Neural cell (in vitro differentiated cells): Measurements from ENCODE around the gene USP3. TPM values are rescaled to one million over a fixed set of nuclear protein-coding genes. Genes with fewer than 3 reads are reported as not detected.

Experiments used
- H2AFZ ChIP-seq: fragments of 200-600, 300-800 bp; sonication (generic), shearing (Covaris generic); 2 replicates; pipeline ENCODE4 v1.6.0; 2014; ENCODE audit warnings: low read depth, mild to moderate bottlenecking, antibody characterized with exemption, low read length, moderate library complexity
- H3F3A ChIP-seq: fragments of 200-600 bp; shearing (Covaris generic); 2 replicates; pipeline ENCODE4 v1.6.1; 2016; ENCODE audit warnings: mild to moderate bottlenecking, moderate library complexity, mixed read lengths, antibody characterized with exemption, low read length; ENCODE audit not compliant: insufficient read depth, poor library complexity, severe bottlenecking
- H3K27ac ChIP-seq: fragments of 200-600, 300-800 bp; sonication (generic), shearing (Covaris generic); 2 replicates; pipeline ENCODE4 v1.5.1; 2014; ENCODE audit warnings: mild to moderate bottlenecking, low read length, moderate library complexity
- H3K27me3 ChIP-seq: fragments of 300-800, 200-600 bp; sonication (generic), shearing (Covaris generic); 2 replicates; pipeline ENCODE4 v1.6.0; 2014; ENCODE audit warnings: mild to moderate bottlenecking, low read depth, low read length, moderate library complexity; ENCODE audit not compliant: insufficient read depth
- H3K36me3 ChIP-seq: fragments of 300-800, 200-600 bp; sonication (generic), shearing (Covaris generic); 2 replicates; pipeline ENCODE4 v1.5.1; 2014; ENCODE audit warnings: mild to moderate bottlenecking, antibody characterized with exemption, low read length, moderate library complexity; ENCODE audit not compliant: insufficient read depth
- H3K4me2 ChIP-seq: fragments of 300-800, 200-600 bp; sonication (generic), shearing (Covaris generic); 2 replicates; pipeline ENCODE4 v1.6.0; 2014; ENCODE audit warnings: mild to moderate bottlenecking, low read length
- H3K4me3 ChIP-seq: fragments of 300-800, 200-600 bp; sonication (generic), shearing (Covaris generic); 2 replicates; pipeline ENCODE4 v1.5.1; 2014; ENCODE audit warnings: mild to moderate bottlenecking, low read length, moderate library complexity
- H3K79me2 ChIP-seq: fragments of 200-600 bp; shearing (Covaris generic); replicated peaks from 2 replicates; pipeline ENCODE4 v1.6.0; 2014; ENCODE audit warnings: mild to moderate bottlenecking, low read length, moderate library complexity; ENCODE audit not compliant: insufficient read depth
- H3K9ac ChIP-seq: fragments of 300-800, 200-600 bp; sonication (generic), shearing (Covaris generic); 2 replicates; pipeline ENCODE4 v1.6.1; 2016; ENCODE audit warnings: mild to moderate bottlenecking, low read length, mixed read lengths
- H3K9me2 ChIP-seq: fragments of 200-600 bp; shearing (Covaris generic); 2 replicates; pipeline ENCODE4 v1.6.1; 2016; ENCODE audit warnings: mild to moderate bottlenecking, low read length, mixed read lengths; ENCODE audit not compliant: insufficient read depth
- H3K9me3 ChIP-seq: fragments of 200-600, 300-800 bp; sonication (generic), shearing (Covaris generic); 2 replicates; pipeline ENCODE4 v1.6.1; 2016; ENCODE audit warnings: mild to moderate bottlenecking, mixed run types, low read length, moderate library complexity, mixed read lengths
- H4K20me1 ChIP-seq: fragments of 200-600 bp; shearing (Covaris generic); 2 replicates; pipeline ENCODE4 v1.6.1; 2016; ENCODE audit warnings: mild to moderate bottlenecking, mixed run types; ENCODE audit not compliant: insufficient read depth
- EP300 ChIP-seq: fragments of 450-650 bp; conservative IDR thresholded peaks from 2 replicates; pipeline ENCODE4 v1.6.1; 2014; ENCODE audit warnings: antibody characterized with exemption, mild to moderate bottlenecking, moderate library complexity; ENCODE audit not compliant: poor library complexity, severe bottlenecking
- EZH2 ChIP-seq: fragments of 200-600, 300-800 bp; shearing (Covaris generic), sonication (generic); IDR thresholded peaks from 2 replicates; pipeline ENCODE4 v1.6.1; 2014; ENCODE audit warnings: antibody characterized with exemption, low read length, borderline replicate concordance, mild to moderate bottlenecking; ENCODE audit not compliant: insufficient read depth, poor library complexity, severe bottlenecking
- MXI1 ChIP-seq: fragments of 450-650 bp; conservative IDR thresholded peaks from 2 replicates; pipeline ENCODE4 v1.6.1; 2014; ENCODE audit warnings: antibody characterized with exemption, mild to moderate bottlenecking; ENCODE audit not compliant: poor library complexity, severe bottlenecking
- POLR2AphosphoS5 ChIP-seq: IDR thresholded peaks from 2 replicates; pipeline ENCODE4 v1.6.1; 2012
- RAD21 ChIP-seq: fragments of 450-650 bp; conservative IDR thresholded peaks from 2 replicates; pipeline ENCODE4 v1.6.1; 2014; ENCODE audit warnings: antibody characterized with exemption, mild to moderate bottlenecking, moderate library complexity
- SMC3 ChIP-seq: fragments of 450-650 bp; conservative IDR thresholded peaks from 2 replicates; pipeline ENCODE4 v1.6.1; 2014; ENCODE audit warnings: antibody characterized with exemption, mild to moderate bottlenecking, moderate library complexity; ENCODE audit not compliant: poor library complexity
- TAF1 ChIP-seq: IDR thresholded peaks from 2 replicates; pipeline ENCODE4 v1.6.1; 2012; ENCODE audit warnings: low read depth
- polyA plus RNA-seq: library from polyadenylated mRNA; depleted of rRNA; stranded (reverse); fragments of >200 nt; gene quantifications from 2 replicates; pipeline ENCODE4 v1.2.3, GENCODE V29; 2014
- TF ChIP-seq, protein P1 (sequence below): fragments of 450-650 bp; IDR thresholded peaks from 2 replicates; pipeline ENCODE4 v1.5.1; 2014; ENCODE audit warnings: antibody characterized with exemption, mild to moderate bottlenecking, moderate library complexity; ENCODE audit not compliant: poor library complexity, severe bottlenecking
- TF ChIP-seq, protein P2 (sequence below): IDR thresholded peaks from 2 replicates; pipeline ENCODE4 v1.6.1; 2012; ENCODE audit warnings: borderline replicate concordance

USP3 gene
- polyA plus RNA-seq, 1 donor from 2014 or later = 68.0 TPM

DNA sequence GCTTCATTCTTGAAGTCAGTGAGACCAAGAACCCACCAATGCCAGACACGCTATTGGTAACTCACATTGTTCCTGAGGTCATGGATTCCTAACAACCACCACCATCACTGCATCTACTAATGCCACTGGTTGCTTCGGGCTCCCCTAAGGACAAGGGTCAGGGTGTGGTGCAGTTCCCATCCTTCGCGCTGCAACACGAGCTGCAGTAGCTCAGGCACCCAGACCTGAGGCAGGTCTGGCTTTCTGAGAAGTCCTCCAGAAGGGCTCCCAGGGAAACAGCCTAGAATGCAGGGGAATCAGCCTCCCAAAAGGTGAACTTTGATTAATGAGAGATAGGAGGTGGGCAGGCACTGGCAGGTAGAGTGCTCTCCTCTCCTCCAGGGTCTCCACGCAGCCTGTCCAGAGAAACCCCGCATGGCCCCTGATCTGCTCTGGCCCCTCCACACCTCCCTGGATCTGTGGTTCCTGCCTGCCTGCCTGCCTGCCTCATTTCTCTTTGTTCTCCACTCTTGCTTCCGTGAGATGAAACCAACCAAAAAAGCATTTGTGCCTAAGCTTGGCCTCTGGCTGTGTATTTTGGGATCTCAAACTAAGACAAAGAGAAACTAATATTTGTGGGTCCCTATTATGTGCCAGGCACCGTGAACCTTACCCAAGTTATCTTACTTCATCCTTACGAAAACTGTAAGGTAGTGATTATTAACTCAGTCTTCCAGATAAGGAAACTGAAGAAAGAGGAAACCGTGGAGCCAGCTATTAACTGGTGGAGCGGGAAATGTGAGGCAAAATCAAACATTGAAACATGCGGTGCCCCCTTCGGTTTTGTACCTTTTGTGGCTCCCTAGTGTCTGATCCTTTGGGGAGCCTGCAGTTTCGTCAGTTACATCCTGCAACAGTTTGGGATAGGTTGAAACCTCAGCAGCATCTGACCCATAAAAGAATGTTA is 43.9 kb upstream of the USP3 start:
- Histone ChIP-seq H2AFZ (no peak overlapping the region), H4K20me1 (no peaks in the 10 kb centered on the region), H3K4me2 (no peak overlapping the region), H3K9me2 (no peaks in the 10 kb centered on the region), H3K9me3 (no peaks in the 10 kb centered on the region), H3K9ac (no peak overlapping the region), H3K79me2 (no peaks in the 10 kb centered on the region), H3K27me3 (no peaks in the 10 kb centered on the region), H3F3A (no peaks in the 10 kb centered on the region), H3K36me3 (no peaks in the 10 kb centered on the region), H3K27ac (no peak overlapping the region), H3K4me3 (no peak overlapping the region)
- TF ChIP-seq RAD21 (no peak), EZH2 (no peak), EP300 (no peak), SMC3 (no peak), POLR2AphosphoS5 (no peak), TAF1 (no peak), MXI1 (no peak)
- TF ChIP-seq, protein P1, sequence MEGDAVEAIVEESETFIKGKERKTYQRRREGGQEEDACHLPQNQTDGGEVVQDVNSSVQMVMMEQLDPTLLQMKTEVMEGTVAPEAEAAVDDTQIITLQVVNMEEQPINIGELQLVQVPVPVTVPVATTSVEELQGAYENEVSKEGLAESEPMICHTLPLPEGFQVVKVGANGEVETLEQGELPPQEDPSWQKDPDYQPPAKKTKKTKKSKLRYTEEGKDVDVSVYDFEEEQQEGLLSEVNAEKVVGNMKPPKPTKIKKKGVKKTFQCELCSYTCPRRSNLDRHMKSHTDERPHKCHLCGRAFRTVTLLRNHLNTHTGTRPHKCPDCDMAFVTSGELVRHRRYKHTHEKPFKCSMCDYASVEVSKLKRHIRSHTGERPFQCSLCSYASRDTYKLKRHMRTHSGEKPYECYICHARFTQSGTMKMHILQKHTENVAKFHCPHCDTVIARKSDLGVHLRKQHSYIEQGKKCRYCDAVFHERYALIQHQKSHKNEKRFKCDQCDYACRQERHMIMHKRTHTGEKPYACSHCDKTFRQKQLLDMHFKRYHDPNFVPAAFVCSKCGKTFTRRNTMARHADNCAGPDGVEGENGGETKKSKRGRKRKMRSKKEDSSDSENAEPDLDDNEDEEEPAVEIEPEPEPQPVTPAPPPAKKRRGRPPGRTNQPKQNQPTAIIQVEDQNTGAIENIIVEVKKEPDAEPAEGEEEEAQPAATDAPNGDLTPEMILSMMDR = no peak
- TF ChIP-seq, protein P2, sequence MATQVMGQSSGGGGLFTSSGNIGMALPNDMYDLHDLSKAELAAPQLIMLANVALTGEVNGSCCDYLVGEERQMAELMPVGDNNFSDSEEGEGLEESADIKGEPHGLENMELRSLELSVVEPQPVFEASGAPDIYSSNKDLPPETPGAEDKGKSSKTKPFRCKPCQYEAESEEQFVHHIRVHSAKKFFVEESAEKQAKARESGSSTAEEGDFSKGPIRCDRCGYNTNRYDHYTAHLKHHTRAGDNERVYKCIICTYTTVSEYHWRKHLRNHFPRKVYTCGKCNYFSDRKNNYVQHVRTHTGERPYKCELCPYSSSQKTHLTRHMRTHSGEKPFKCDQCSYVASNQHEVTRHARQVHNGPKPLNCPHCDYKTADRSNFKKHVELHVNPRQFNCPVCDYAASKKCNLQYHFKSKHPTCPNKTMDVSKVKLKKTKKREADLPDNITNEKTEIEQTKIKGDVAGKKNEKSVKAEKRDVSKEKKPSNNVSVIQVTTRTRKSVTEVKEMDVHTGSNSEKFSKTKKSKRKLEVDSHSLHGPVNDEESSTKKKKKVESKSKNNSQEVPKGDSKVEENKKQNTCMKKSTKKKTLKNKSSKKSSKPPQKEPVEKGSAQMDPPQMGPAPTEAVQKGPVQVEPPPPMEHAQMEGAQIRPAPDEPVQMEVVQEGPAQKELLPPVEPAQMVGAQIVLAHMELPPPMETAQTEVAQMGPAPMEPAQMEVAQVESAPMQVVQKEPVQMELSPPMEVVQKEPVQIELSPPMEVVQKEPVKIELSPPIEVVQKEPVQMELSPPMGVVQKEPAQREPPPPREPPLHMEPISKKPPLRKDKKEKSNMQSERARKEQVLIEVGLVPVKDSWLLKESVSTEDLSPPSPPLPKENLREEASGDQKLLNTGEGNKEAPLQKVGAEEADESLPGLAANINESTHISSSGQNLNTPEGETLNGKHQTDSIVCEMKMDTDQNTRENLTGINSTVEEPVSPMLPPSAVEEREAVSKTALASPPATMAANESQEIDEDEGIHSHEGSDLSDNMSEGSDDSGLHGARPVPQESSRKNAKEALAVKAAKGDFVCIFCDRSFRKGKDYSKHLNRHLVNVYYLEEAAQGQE = no peak

DNA sequence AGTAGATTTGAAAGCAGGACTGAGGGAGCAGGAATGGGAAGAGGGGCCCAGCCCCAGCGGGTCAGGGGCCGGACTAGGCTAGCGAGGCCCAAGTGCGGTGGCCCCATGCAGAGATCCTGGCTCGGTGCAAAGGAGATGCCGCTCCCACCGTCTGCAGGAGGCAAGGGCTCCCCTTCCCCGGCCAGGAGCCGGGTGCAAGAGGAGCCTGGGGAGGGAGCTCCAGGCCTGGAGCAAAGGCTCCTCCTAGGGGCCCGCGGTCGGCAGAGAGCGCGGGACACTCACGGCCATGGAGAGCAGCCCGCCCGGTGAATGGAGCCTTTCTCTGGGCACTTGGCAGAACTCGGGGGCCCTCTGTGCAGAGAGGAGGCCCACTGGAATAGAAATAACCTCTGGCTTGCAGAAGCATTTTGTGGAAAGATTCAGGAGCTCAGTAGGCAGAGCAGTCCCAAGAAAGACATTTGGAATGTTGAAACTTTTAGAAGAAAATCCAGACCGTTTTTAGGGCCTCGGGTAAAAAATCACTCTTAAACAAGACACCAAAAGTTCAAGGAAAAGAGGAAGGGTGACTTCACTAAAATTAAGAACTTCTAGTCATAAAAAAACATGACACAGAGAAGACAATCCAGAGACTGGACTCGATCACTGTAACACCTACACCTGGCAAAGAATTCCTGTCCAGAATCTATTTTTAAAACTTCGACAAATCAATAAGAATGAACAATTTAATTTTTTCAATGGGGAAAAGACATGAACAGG is 43.0 kb upstream of the USP3 start:
- H3F3A ChIP-seq = no peaks in the 10 kb centered on the region
- H3K9me3 ChIP-seq = no peaks in the 10 kb centered on the region
- H3K36me3 ChIP-seq = no peaks in the 10 kb centered on the region
- H3K9ac ChIP-seq = no peak overlapping the region
- H3K79me2 ChIP-seq = no peaks in the 10 kb centered on the region
- no peaks in the 10 kb centered on the region for H3K27me3 ChIP-seq
- no peaks in the 10 kb centered on the region for H3K9me2 ChIP-seq
- no peaks in the 10 kb centered on the region for H4K20me1 ChIP-seq
- H3K27ac ChIP-seq = no peak overlapping the region
- TF ChIP-seq EP300 (no peak), MXI1 (no peak)
- no peak overlapping the region for H3K4me2 ChIP-seq
- H3K4me3 ChIP-seq = no peak overlapping the region
- no peak overlapping the region for H2AFZ ChIP-seq
